ENCODE measurements around the gene HOMER2.

The HOMER2 gene

DNA sequence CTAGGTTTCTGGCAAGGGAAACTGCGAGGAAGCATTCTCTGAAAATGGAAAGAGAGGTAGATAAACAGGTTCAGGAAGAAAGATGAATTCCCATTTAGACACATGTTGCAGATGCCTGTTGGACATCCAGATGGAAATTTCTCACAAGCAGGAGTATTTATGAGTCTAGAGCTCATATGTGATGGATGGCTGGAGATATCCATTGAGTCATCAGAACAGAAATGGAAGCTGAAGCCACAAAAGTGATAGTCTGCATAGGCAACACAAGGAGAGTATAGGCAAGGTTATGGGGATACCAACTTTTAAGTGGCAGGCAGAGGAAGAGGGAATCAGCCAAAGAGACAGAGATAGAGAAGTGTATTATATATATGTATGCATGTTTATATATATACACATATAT, 27.2 kb upstream of the HOMER2 start:
- H3K9ac ChIP-seq (ENCODE audit: low read depth, low read length), result no peak overlapping the region
- no peak overlapping the region for H3K4me3 ChIP-seq (ENCODE audit: low read length)
- no peaks in the 10 kb centered on the region for H3K4me1 ChIP-seq (ENCODE audit: insufficient read depth, low read length)
- H3K27ac ChIP-seq (ENCODE audit: low read length), result no peak overlapping the region
- H3K27me3 ChIP-seq (ENCODE audit: insufficient read depth, low read length), result peaks cover 3% of the 10 kb centered on the region; the same call in 1 of the 2 replicates
- no peaks in the 10 kb centered on the region for H3K36me3 ChIP-seq (ENCODE audit: insufficient read depth, low read depth, low read length)
- no peaks in the 10 kb centered on the region for H3K9me3 ChIP-seq (ENCODE audit: insufficient read depth, low read depth, low read length)

DNA sequence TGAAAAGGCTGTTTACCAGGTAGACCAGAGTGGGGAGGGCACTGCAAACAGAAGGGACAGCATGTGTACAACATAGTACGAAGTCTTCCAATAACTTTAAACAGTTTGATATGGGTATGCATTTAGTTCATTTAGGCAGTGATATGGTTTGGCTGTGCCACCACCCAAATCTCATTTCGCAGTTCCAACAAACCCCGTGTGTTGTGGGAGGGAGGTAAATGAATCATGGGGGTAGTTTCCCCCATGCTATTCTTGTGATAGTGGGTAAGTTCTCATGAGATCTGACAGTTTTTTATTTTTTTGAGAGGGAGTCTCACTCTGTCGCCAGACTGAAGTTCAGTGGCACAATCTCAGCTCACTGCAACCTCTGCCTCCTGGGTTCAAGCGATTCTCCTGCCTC, 25.9 kb upstream of the HOMER2 start:
- no peak overlapping the region for H3K9ac ChIP-seq (ENCODE audit: low read depth, low read length)
- no peaks in the 10 kb centered on the region for H3K27me3 ChIP-seq (ENCODE audit: insufficient read depth, low read length)
- H3K4me3 ChIP-seq (ENCODE audit: low read length), result no peak overlapping the region
- H3K27ac ChIP-seq (ENCODE audit: low read length), result no peak overlapping the region
- no peaks in the 10 kb centered on the region for H3K36me3 ChIP-seq (ENCODE audit: insufficient read depth, low read depth, low read length)
- no peaks in the 10 kb centered on the region for H3K4me1 ChIP-seq (ENCODE audit: insufficient read depth, low read length)
- no peaks in the 10 kb centered on the region for H3K9me3 ChIP-seq (ENCODE audit: insufficient read depth, low read depth, low read length)

DNA sequence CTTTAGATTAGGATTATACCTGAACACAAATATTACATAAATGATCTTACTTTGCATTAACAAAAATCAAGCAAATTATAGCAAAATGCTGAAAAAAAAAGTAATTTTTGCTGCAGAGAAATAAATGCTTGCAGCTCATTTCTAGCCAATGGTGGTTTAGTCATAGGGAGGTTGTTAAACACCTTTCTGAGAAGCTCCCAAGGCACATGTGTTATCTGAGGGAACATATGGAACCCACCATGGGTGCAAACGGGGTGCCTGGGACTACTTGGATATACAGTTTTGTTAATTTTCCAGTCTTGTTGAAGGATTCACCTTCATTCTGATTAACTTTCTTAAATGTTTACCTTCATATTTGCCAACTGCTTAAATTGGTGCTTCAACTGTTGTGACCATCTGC, 24.6 kb upstream of the HOMER2 start:
- H3K9me3 ChIP-seq (ENCODE audit: insufficient read depth, low read depth, low read length), result no peaks in the 10 kb centered on the region
- H3K36me3 ChIP-seq (ENCODE audit: insufficient read depth, low read depth, low read length), result no peaks in the 10 kb centered on the region
- no peak overlapping the region for H3K27ac ChIP-seq (ENCODE audit: low read length)
- H3K27me3 ChIP-seq (ENCODE audit: insufficient read depth, low read length), result no peaks in the 10 kb centered on the region
- H3K9ac ChIP-seq (ENCODE audit: low read depth, low read length), result no peak overlapping the region
- no peaks in the 10 kb centered on the region for H3K4me1 ChIP-seq (ENCODE audit: insufficient read depth, low read length)
- H3K4me3 ChIP-seq (ENCODE audit: low read length), result no peak overlapping the region

DNA sequence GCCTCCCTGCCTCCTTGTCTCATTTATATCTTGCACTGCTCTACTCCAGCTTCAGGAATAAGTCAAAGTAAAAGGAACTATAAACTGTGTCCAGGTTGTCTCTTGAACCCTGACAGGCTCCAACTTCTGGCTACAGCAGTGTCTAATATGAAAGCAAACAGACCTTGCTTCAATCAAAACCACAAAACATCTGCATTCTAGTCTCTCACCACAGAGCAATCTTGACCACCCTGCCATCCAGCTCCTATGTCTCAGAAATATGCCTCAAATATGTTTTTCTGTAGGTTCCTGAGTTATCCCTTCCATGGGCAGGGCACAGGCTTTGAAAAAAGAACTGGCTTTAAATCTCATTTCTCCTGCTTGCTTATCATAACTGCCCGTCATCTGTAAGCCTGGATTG, 20.5 kb upstream of the HOMER2 start:
- H3K4me3 ChIP-seq (ENCODE audit: low read length), result no peak overlapping the region
- H3K27me3 ChIP-seq (ENCODE audit: insufficient read depth, low read length), result no peaks in the 10 kb centered on the region
- no peaks in the 10 kb centered on the region for H3K36me3 ChIP-seq (ENCODE audit: insufficient read depth, low read depth, low read length)
- no peaks in the 10 kb centered on the region for H3K9me3 ChIP-seq (ENCODE audit: insufficient read depth, low read depth, low read length)
- H3K9ac ChIP-seq (ENCODE audit: low read depth, low read length), result no peak overlapping the region
- no peak overlapping the region for H3K27ac ChIP-seq (ENCODE audit: low read length)
- no peaks in the 10 kb centered on the region for H3K4me1 ChIP-seq (ENCODE audit: insufficient read depth, low read length)

DNA sequence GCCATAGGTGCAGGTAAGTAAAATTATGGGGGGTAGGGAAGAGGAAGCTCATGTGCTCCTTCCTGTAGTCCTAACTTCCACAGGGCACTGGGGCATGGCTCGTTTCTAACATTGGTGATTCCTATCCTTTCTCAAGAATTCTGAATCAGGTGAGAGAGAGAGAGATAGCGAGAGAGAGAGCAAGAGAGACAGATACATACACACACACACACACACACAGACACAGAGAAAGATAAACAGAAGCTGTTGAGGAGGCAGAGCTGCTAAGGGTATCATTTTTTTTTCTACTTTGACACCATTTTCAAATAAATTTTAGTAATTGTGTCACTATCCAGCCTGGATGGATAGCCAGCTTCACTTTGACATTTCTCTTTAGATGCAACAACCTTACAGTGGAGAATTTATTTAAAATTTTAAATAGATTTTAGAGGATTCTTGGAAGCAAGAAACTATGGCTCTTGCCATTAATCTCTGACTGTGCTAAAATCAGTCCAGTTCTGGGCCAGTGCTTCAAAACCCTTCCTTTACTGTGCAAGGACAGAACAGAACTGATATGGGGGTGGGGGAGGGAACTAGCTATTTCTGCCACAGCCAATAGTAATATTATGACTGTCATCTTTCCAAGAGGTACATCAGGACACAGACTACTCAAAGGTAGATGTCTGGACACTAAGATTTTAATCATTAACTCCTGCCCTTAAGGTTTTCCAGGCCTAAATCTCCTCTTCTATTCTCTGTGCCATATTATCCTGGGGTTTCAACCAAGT, 18.9 kb upstream of the HOMER2 start:
- no peak overlapping the region for H3K27ac ChIP-seq (ENCODE audit: low read length)
- H3K4me3 ChIP-seq (ENCODE audit: low read length), result no peak overlapping the region

DNA sequence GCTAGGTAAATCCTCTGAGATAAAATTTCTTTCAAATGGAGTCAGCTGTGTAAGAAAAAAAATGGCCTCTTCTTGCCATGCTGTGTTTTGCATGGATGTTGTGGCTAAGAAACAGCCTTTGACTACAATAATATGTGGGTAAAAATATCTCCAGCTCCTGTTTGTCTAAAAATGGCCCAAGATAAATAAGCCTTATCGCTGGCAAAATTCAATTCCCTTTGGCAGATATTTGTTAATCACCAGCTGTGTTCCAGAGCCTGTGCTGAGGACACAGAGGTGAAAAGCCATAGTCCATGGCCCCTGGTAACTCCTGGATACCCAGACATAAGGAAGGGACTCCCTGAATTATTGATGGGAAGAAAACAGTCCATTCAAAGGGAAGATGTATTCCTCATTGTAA, 18.2 kb upstream of the HOMER2 start:
- H3K27ac ChIP-seq (ENCODE audit: low read length), result no peak overlapping the region
- H3K9ac ChIP-seq (ENCODE audit: low read depth, low read length), result no peak overlapping the region
- H3K27me3 ChIP-seq (ENCODE audit: insufficient read depth, low read length), result no peaks in the 10 kb centered on the region
- H3K4me1 ChIP-seq (ENCODE audit: insufficient read depth, low read length), result no peaks in the 10 kb centered on the region
- no peak overlapping the region for H3K4me3 ChIP-seq (ENCODE audit: low read length)
- no peaks in the 10 kb centered on the region for H3K9me3 ChIP-seq (ENCODE audit: insufficient read depth, low read depth, low read length)
- no peaks in the 10 kb centered on the region for H3K36me3 ChIP-seq (ENCODE audit: insufficient read depth, low read depth, low read length)

More for the DNA sequence above, 18.9 kb upstream of the HOMER2 start:
- H3K36me3 ChIP-seq (ENCODE audit: insufficient read depth, low read depth, low read length), result no peaks in the 10 kb centered on the region
- no peaks in the 10 kb centered on the region for H3K27me3 ChIP-seq (ENCODE audit: insufficient read depth, low read length)
- no peak overlapping the region for H3K9ac ChIP-seq (ENCODE audit: low read depth, low read length)
- no peaks in the 10 kb centered on the region for H3K9me3 ChIP-seq (ENCODE audit: insufficient read depth, low read depth, low read length)
- H3K4me1 ChIP-seq (ENCODE audit: insufficient read depth, low read length), result no peaks in the 10 kb centered on the region

DNA sequence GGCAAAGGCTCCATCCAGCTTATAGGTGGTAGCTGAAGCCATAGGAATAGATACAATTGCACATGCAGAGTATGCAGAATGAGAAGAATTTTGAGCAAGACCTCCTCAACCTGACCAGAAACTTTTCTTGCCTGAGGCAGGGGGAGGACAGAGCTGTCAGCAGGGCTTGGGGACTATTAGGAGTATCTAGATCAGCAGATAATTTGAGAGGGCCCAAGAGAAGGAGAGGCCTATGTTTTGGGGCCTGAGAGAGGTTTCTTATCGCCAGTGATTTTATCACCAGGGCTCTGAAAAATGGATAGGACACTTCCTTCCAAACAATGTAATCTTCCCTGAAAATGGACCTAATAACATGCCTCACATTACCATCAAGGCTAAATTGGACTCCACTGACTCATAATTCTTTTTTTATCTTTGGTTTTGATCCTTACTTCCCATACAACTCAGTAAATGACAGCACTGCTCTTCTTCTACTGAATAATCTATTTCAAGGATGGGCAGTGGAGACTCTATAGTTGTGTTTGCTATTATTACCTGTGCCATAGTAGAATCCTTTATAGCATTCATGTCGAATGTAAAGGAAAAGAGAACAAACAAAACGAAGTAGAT, 17.7 kb upstream of the HOMER2 start:
- Histone ChIP-seq H3K27ac (ENCODE audit: low read length) (no peak overlapping the region), H3K9me3 (ENCODE audit: insufficient read depth, low read depth, low read length) (no peaks in the 10 kb centered on the region), H3K9ac (ENCODE audit: low read depth, low read length) (no peak overlapping the region)

DNA sequence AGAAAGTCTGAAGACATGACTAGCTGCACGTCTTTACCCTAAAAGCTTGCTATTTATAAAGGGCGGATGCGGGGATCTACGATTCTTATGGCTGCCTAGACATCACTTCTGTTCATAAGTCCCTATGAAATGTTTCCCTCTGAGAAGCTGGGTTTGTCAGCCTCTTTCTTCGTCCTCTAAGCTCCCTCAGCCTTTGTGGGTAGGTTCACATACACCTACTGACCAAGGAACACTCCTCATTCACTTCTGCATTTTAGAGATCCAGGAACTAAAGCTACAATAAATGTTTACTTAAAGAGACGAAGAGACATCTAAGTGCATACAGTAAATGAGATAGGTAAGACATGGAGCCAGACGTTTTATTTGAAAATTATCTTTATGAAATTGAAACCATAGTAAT, 16.8 kb upstream of the HOMER2 start:
- Histone ChIP-seq H3K9me3 (ENCODE audit: insufficient read depth, low read depth, low read length) (no peaks in the 10 kb centered on the region), H3K4me1 (ENCODE audit: insufficient read depth, low read length) (no peaks in the 10 kb centered on the region), H3K9ac (ENCODE audit: low read depth, low read length) (no peak overlapping the region), H3K27me3 (ENCODE audit: insufficient read depth, low read length) (no peaks in the 10 kb centered on the region), H3K4me3 (ENCODE audit: low read length) (no peak overlapping the region), H3K36me3 (ENCODE audit: insufficient read depth, low read depth, low read length) (no peaks in the 10 kb centered on the region), H3K27ac (ENCODE audit: low read length) (no peak overlapping the region)

More for the DNA sequence above, 17.7 kb upstream of the HOMER2 start:
- H3K36me3 ChIP-seq (ENCODE audit: insufficient read depth, low read depth, low read length), result no peaks in the 10 kb centered on the region
- no peak overlapping the region for H3K4me3 ChIP-seq (ENCODE audit: low read length)
- no peaks in the 10 kb centered on the region for H3K27me3 ChIP-seq (ENCODE audit: insufficient read depth, low read length)
- H3K4me1 ChIP-seq (ENCODE audit: insufficient read depth, low read length), result no peaks in the 10 kb centered on the region

DNA sequence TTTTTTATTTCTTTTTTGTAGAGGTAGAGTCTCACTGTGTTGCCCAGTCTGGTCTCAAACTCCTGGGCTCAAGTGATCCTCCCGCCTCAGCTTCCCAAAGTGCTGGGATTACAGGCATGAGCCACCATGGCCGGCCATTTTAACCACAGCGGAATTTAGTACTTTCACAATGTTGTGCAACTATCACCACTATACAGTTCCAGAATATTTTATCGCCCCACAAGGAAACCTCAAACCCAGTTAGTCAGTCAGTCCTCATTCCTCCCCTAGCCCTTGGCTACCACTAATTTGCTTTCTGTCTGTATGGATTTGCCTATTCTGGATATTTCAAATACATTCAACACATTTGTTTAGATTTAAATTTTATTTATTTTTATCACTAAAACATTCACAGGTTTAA, 15.5 kb upstream of the HOMER2 start:
- no peak overlapping the region for H3K9ac ChIP-seq (ENCODE audit: low read depth, low read length)
- H3K9me3 ChIP-seq (ENCODE audit: insufficient read depth, low read depth, low read length), result no peaks in the 10 kb centered on the region
- peaks cover 10% of the 10 kb centered on the region; the same call in 1 of the 2 replicates for H3K4me1 ChIP-seq (ENCODE audit: insufficient read depth, low read length)
- H3K36me3 ChIP-seq (ENCODE audit: insufficient read depth, low read depth, low read length), result no peaks in the 10 kb centered on the region
- no peak overlapping the region for H3K27ac ChIP-seq (ENCODE audit: low read length)
- H3K4me3 ChIP-seq (ENCODE audit: low read length), result no peak overlapping the region
- no peaks in the 10 kb centered on the region for H3K27me3 ChIP-seq (ENCODE audit: insufficient read depth, low read length)

DNA sequence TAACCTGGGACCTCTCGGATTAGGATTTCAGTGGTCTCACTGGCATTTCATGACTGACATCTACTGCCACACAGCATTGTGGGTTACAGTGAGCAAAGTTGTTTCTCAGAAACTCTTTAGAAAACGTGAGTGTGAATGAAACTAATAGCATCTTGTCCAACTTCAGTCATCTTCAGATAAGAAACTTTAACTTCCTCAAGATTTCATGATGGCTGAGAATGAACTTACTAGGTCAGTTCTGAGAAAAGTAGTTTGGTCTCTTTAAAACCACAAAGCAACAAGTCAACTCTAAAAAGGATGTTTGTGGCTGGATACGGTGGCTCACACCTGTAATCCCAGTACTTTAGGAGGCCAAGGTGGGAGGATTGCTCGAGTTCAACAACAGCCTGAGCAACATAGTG, 14.2 kb upstream of the HOMER2 start:
- no peaks in the 10 kb centered on the region for H3K27me3 ChIP-seq (ENCODE audit: insufficient read depth, low read length)
- H3K4me1 ChIP-seq (ENCODE audit: insufficient read depth, low read length), result peaks cover 10% of the 10 kb centered on the region; the same call in 1 of the 2 replicates
- H3K9ac ChIP-seq (ENCODE audit: low read depth, low read length), result no peak overlapping the region
- H3K4me3 ChIP-seq (ENCODE audit: low read length), result no peak overlapping the region
- H3K36me3 ChIP-seq (ENCODE audit: insufficient read depth, low read depth, low read length), result no peaks in the 10 kb centered on the region
- no peak overlapping the region for H3K27ac ChIP-seq (ENCODE audit: low read length)
- no peaks in the 10 kb centered on the region for H3K9me3 ChIP-seq (ENCODE audit: insufficient read depth, low read depth, low read length)

DNA sequence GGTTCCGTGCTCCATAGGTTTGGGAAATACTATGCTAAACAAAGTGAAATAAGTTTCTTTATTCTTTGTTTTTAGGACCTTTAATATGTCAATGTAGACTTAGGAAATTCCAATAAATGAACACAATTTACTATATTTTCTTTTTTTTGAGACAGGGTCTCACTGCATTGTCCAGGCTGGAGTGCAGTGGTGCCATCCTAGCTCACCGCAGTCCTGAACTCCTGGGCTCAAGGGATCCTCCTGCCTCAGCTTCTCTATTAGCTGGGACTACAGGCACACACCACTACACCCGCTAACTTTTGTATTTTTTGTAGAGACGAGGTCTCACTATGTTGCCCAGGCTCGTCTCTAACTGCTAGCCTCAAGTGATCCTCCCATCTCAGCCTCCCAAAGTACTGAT, 12.4 kb upstream of the HOMER2 start:
- Histone ChIP-seq H3K9ac (ENCODE audit: low read depth, low read length) (no peak overlapping the region), H3K27ac (ENCODE audit: low read length) (no peak overlapping the region), H3K4me3 (ENCODE audit: low read length) (no peak overlapping the region), H3K9me3 (ENCODE audit: insufficient read depth, low read depth, low read length) (no peaks in the 10 kb centered on the region), H3K27me3 (ENCODE audit: insufficient read depth, low read length) (no peaks in the 10 kb centered on the region), H3K4me1 (ENCODE audit: insufficient read depth, low read length) (peaks cover 10% of the 10 kb centered on the region; the same call in 1 of the 2 replicates), H3K36me3 (ENCODE audit: insufficient read depth, low read depth, low read length) (no peaks in the 10 kb centered on the region)

Measured in iPS-20b (cell line).